IPS-15b (cell line): ENCODE results near the gene RHBDD3.
"Not testable (repeated sequence)": the region's sequence is repeated elsewhere in the genome, so short reads cannot be mapped to it uniquely, and the experiment has no call there.

Experiments
- H3K27me3 ChIP-seq: one replicate; pipeline ENCODE4 v1.6.1; 2013; ENCODE audit warnings: low read length; ENCODE audit not compliant: control insufficient read depth, insufficient read depth
- H3K36me3 ChIP-seq: one replicate; pipeline ENCODE4 v1.6.1; 2013; ENCODE audit warnings: low read length; ENCODE audit not compliant: control insufficient read depth, insufficient read depth
- H3K4me1 ChIP-seq: one replicate; pipeline ENCODE4 v1.6.1; 2013; ENCODE audit warnings: mild to moderate bottlenecking, low read length; ENCODE audit not compliant: control insufficient read depth, insufficient read depth
- H3K4me3 ChIP-seq: one replicate; pipeline ENCODE4 v1.5.1; 2013; ENCODE audit warnings: low read depth, low read length
- H3K9ac ChIP-seq: one replicate; pipeline ENCODE4 v1.6.1; 2013; ENCODE audit warnings: low read depth, mild to moderate bottlenecking, low read length
- H3K9me3 ChIP-seq: one replicate; pipeline ENCODE4 v1.6.1; 2013; ENCODE audit warnings: mild to moderate bottlenecking, low read length; ENCODE audit not compliant: control insufficient read depth, insufficient read depth

Gene RHBDD3

DNA sequence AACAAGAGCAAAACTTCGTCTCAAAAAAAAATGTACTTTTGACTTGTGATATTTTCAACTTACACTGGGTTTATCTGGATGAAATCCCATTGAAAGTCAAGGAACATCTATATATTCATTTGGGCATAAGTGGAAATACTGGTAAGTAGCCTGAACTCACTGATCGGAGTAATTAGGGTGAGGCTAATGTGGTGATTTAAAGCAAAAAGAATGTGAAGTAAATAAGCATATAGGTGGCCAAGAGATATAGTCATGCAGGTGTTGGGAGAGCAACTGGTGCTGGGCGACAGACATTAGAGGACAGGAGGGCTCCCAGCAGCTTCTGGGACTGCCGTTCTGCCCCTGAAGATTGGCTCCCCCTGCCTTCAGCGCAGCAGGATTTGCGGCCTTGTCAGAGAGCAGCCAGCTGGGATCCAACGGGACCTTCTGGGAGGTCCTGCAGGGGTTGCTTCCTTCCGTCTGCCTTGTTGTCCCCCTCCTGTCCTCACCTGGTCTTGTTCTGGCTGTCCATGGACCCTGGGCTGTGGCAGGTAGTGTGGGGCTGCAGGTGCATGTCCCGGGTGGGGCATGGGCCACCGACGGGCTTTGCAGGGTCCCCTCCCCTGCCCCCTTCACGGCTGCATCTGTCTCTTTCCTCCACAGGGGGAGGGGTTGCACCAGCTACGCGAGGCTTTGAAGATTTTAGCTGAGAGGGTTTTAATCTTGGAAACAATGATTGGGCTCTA, 14.1 kb downstream of the RHBDD3 start:
- H3K9me3 ChIP-seq = no peaks in the 10 kb centered on the region
- no peaks in the 10 kb centered on the region for H3K4me1 ChIP-seq

DNA sequence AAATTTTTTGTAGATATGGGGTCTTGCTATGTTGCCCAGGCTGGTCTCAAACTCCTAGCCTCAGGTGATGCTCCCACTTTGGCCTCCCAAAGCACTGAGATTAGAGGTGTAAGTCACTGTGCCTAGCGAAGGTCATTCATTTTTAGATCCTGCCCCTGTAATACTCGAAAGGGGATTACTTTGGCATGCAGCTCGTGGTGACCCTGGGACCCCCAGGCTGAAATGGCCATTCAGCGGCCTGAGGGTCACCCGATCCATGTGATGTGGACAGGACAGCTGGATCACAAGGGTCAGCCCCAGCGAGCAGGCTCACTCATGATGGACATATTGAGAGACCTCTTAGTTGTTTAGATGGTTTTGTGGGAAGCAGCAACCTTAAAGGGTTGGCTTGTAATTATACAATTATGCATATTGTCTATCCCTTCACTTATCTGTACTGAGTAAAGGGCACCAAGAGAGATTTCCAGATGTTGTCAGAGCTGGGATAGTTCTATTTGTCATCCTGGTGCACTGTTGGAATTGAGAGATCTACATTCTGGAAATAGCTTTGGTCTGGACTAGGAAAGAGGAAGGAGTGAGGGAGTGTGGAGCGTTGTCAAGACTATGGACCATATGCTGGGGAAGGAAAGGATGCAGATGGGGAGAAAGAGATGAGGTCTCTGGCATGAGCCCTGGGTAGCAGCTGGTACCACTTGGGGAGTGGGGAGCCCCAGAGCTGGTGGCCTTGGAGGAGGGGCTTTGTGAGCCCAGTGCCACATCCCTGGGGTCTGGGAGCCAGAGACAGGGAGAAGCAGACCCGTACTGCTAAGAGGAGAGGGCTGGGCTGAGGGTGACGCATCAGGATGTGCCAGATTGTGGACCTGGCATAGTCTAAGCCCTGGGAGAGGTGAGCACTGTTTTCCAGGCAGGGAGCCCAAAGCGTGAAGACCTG, 15.5 kb downstream of the RHBDD3 start:
- H3K9me3 ChIP-seq = no peaks in the 10 kb centered on the region
- no peaks in the 10 kb centered on the region for H3K4me1 ChIP-seq
- no peak overlapping the region for H3K4me3 ChIP-seq
- no peaks in the 10 kb centered on the region for H3K36me3 ChIP-seq
- H3K27me3 ChIP-seq = no peaks in the 10 kb centered on the region
- H3K9ac ChIP-seq = no peak overlapping the region

More for the DNA sequence above, 14.1 kb downstream of the RHBDD3 start:
- Histone ChIP-seq H3K27me3 (no peaks in the 10 kb centered on the region), H3K4me3 (no peak overlapping the region), H3K9ac (no peak overlapping the region), H3K36me3 (no peaks in the 10 kb centered on the region)

DNA sequence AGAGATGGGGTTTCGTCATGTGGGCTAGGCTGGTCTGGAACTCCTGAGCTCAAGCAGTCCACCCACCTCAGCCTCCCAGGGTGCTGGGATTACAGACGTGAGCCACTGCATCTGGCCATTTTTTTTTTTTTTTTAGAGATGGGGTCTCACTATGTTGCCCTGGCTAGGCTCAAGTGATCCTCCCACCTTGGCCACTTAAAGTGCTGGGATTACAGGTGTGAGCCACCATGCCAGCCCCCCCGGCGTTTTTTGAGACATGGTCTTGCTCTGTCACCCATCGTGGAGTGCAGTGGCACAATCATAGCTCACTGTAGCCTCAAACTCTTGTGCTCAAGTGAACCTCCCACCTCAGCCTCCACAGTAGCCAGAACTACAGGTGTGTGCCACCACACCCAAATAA, 16.5 kb downstream of the RHBDD3 start:
- no peak overlapping the region for H3K9ac ChIP-seq
- H3K27me3 ChIP-seq = no peaks in the 10 kb centered on the region
- H3K36me3 ChIP-seq = no peaks in the 10 kb centered on the region
- H3K4me3 ChIP-seq = no peak overlapping the region
- H3K4me1 ChIP-seq = no peaks in the 10 kb centered on the region
- no peaks in the 10 kb centered on the region for H3K9me3 ChIP-seq

DNA sequence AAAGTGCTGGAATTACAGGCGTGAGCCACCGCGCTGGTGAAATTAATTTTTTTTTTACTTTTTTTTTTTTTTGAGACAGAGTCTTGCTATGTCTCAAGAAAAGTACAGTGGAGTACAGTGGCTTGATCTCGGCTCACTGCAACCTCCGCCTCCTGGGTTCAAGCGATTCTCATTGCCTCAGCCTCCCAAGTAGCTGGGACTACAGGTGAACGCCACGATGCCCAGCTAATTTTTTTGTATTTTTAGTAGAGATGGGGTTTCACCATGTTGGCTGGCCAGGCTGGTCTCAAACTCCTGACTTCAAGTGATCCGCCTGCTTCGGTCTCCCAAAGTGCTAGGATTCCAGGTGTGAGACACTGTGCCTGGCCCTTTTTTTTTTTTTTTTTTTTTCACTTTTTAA, 19.9 kb downstream of the RHBDD3 start:
- not testable (repeated sequence) for H3K4me1 ChIP-seq, H3K9ac ChIP-seq, H3K4me3 ChIP-seq

DNA sequence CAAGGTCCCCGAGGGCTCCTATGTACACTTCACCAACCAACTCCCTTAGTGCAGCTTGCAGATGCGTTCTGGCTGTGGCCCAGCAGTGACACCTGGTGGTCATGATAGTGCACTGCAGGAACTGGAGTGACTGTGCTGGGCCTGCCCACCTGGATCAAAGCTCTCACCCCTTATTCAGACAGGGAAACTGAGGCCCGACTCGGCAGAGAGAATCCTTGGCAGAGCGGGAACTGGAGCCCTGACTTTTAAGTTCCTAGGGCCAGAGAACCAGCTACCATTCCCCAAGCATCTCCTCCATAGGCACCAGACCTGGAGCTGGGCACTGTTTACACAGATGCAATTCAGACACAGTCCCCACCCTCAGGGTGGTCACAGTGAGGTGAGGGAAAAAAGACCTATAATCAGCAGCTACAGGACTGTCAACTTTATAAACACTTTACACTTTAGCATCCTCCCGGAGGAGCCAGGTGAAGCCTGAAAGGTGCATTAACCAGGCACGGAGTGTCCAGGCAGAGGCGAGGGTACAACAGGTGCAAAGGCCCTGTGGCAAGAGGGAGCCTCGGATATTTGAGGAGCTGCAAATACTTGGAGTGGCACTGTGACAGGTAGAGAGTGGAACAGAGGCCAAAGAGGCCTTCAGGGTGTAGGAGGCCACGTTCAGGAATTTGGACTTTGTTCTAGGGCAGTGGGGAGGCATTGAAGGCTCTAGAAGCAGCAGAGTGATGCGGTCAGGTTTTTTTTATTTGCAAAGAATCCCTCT, 22.0 kb downstream of the RHBDD3 start:
- H3K4me1 ChIP-seq = no peaks in the 10 kb centered on the region
- H3K36me3 ChIP-seq = no peaks in the 10 kb centered on the region
- H3K9ac ChIP-seq = no peak overlapping the region
- H3K4me3 ChIP-seq = no peak overlapping the region
- no peaks in the 10 kb centered on the region for H3K27me3 ChIP-seq
- H3K9me3 ChIP-seq = no peaks in the 10 kb centered on the region

More for the DNA sequence above, 19.9 kb downstream of the RHBDD3 start:
- H3K27me3 ChIP-seq, H3K36me3 ChIP-seq, H3K9me3 ChIP-seq: not testable (repeated sequence)

DNA sequence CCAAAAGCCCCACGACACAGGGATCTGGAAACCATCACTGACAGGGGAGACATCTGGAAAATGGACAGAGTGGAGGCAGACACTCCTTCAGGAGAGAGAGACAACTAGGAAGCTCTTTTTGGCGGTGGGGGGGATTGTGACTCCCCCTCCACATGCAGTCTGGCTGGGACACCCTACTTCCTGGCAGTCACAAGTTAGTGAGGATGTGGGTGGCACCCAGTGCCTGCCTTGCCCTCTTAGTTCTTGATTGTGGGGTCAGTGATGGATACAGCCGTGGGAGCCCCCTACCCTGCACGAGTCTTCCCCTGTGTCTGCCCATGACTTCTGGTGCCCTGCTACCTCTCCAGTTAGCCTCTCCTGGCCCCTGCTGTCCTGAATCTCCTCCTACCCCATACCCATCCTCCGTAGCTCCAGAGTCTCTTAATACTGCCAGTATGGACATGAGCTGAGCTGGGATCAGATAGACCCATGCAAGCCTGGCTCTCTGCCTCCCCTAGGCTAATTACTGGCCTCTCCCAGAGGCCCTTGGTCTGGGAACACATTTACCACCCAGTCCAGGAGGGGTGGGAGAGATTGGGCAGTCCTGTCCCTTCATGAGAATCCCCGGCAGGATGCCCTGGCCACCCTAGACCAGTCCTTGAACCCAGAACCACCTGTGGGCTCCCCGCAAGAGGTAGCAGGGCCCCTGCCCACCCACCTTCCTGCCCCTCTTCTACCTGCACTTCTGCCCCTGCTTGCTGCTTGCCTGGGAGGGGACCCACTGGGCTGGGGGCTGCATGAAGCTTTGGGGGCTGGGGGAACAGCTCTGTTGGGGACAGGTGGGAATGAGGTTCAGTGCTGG, 22.8 kb downstream of the RHBDD3 start:
- no peaks in the 10 kb centered on the region for H3K4me1 ChIP-seq
- no peaks in the 10 kb centered on the region for H3K9me3 ChIP-seq
- no peak overlapping the region for H3K9ac ChIP-seq
- H3K4me3 ChIP-seq = no peak overlapping the region
- H3K36me3 ChIP-seq = no peaks in the 10 kb centered on the region
- no peaks in the 10 kb centered on the region for H3K27me3 ChIP-seq

DNA sequence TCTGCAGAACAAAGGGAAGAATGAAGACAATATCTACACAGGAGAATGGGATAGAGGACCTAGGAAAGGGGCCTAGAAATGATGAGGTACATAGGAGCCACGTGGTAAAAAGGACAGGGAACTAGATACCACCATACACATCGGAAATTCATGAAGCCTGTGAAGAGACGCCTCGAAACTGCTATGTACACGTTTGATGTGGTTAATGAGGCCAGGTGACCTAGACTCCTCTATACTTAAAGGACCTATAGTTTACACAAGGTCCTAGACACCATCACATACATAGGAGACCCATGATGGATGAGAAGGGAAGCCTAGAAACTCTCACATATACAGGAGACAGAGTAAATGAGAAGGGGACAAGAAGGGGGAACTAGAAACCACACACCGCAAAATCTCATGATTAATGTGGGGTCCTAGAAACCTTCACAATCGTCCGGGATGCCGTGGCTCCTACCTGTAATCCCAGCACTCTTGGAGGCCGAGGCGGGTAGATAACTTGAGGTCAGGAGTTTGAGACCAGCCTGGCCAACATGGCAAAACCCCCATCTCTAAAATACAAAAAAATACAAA, 23.8 kb downstream of the RHBDD3 start:
- Histone ChIP-seq H3K4me1 (no peaks in the 10 kb centered on the region), H3K4me3 (no peak overlapping the region)

DNA sequence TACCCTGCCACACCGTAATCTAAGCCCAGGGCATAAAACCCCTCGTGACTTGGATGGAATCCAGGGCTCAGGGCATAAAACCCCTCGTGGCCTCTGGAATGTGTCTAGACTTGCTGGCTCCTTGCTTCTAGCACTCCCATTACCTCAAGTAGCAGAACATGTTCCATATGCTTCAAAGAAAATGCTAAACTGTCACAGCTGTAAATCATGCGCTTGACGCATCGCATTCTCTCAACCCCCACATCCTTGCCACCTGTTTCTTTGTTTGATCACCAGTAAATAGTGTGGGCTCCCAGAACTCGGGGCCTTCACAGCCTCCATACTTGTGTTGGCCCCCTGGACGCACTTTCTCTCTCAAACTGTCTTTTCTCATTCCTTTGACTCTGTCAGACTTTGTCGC, 27.3 kb downstream of the RHBDD3 start:
- not testable (repeated sequence) for H3K9ac ChIP-seq, H3K4me1 ChIP-seq, H3K4me3 ChIP-seq, H3K36me3 ChIP-seq, H3K9me3 ChIP-seq, H3K27me3 ChIP-seq

More for the DNA sequence above, 23.8 kb downstream of the RHBDD3 start:
- H3K9ac ChIP-seq = no peak overlapping the region
- H3K27me3 ChIP-seq = no peaks in the 10 kb centered on the region
- no peaks in the 10 kb centered on the region for H3K36me3 ChIP-seq
- no peaks in the 10 kb centered on the region for H3K9me3 ChIP-seq

DNA sequence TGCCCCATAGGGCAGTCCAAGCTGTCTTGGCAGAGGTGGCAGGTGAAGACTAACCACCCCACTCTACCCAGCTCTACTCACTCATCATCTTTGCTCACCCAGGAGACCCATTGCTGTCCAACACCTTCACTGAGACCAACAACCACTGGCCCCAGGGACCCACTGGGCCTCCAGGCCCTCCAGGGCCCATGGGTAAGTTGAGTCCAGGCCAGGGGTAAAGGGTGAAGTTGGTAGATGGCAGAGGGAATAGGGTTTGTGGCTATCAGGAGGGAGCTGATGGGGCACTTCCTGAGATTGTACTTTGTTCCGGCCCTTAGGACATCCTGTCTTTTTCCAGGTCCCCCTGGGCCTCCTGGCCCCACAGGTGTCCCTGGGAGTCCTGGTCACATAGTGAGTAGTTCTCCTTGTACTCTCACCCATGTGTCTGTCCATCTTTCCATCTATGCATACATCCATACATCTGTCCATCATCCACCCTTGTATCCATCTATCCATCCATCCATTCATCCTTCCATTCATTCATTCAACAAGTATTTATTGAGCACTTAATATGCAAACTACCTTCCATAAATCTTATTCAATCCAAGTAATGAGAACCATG, 34.4 kb downstream of the RHBDD3 start:
- H3K9me3 ChIP-seq = no peaks in the 10 kb centered on the region
- H3K4me1 ChIP-seq = no peaks in the 10 kb centered on the region
- H3K36me3 ChIP-seq = no peaks in the 10 kb centered on the region
- H3K27me3 ChIP-seq = no peaks in the 10 kb centered on the region
- H3K9ac ChIP-seq = no peak overlapping the region
- H3K4me3 ChIP-seq = no peak overlapping the region

DNA sequence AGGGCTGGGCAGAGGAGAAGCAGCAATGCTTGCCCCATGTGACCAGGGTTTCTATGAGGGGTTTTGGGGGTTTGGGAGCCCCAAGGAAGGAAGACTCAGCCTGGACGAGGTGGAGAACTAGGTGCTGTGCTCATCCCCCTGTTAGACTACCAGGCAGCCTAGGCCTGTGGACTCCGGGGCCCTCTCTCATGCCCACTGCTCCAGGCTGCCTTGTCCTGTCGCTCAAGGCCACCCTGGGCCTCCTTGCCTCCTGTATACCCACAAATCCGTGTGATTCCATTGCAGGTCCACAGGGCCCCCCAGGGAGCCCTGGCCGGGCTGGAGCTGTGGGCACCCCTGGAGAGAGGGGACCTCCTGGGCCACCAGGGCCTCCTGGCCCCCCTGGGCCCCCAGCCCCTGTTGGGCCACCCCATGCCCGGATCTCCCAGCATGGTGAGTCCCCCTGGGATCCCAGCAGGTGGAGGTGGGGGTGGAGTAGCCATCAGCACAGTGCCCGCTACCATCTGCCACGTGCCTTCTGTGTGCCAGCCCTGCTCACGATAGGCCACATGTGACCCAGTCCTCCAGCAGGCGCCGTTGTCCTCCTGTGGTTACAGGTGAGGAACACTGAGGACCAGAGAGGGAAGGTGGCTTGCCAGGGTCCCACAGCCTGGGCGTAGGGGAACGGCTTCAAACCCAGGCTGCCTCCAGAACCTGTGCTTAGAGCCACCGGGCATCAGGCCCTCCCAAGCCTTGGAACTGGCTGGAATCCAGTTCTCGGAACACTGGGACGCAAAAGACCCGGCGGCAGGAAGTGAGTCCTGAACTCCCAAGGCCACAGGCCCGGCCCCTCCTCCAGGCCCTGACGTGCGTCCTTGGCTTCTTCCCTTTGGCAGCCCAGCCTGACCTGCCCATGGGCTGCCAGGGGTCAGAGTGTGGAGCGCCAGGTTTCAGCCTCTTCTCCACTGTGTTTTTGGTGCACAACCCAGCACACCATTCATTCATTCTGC, 35.5 kb downstream of the RHBDD3 start:
- Histone ChIP-seq H3K27me3 (no peaks in the 10 kb centered on the region), H3K4me3 (no peak overlapping the region), H3K4me1 (no peaks in the 10 kb centered on the region), H3K9me3 (no peaks in the 10 kb centered on the region), H3K9ac (no peak overlapping the region), H3K36me3 (no peaks in the 10 kb centered on the region)
